GM19438 (cell line): ENCODE results near the gene TGOLN2.
"Not testable (repeated sequence)": the region's sequence is repeated elsewhere in the genome, so short reads cannot be mapped to it uniquely, and the experiment has no call there.

Experiments used
- ATAC-seq: cut with Tn5 transposase; IDR thresholded peaks from one replicate; pipeline ENCODE4 v1.9.1; 2021; ENCODE audit warnings: low read depth; ENCODE audit not compliant: unreplicated experiment

Gene TGOLN2

GRCh38 chr2:85341269-85342029 is 13.7 kb upstream of the TGOLN2 start:
- no peak for ATAC-seq

GRCh38 chr2:85340034-85340892 is 12.5 kb upstream of the TGOLN2 start:
- no peak for ATAC-seq

- no peak for ATAC-seq
Observed at GRCh38 chr2:85334928-85335327, 7.1 kb upstream of the TGOLN2 start.

GRCh38 chr2:85333877-85334276 is 6.1 kb upstream of the TGOLN2 start:
- ATAC-seq: not testable (repeated sequence)

GRCh38 chr2:85330839-85331636 is 3.2 kb upstream of the TGOLN2 start:
- no peak for ATAC-seq

- not testable (repeated sequence) for ATAC-seq
Observed at GRCh38 chr2:85329701-85330100, 1.9 kb upstream of the TGOLN2 start.

- ATAC-seq: no peak
Observed at GRCh38 chr2:85329181-85329651, 1.4 kb upstream of the TGOLN2 start.

GRCh38 chr2:85327160-85327821 is 498 bp downstream of the TGOLN2 start:
- peak; percentile 34 for ATAC-seq

- peak; percentile 33 for ATAC-seq
Observed at GRCh38 chr2:85326406-85327159, 1.2 kb downstream of the TGOLN2 start.

- no peak for ATAC-seq
Observed at GRCh38 chr2:85325466-85325811, 2.4 kb downstream of the TGOLN2 start.

- ATAC-seq: no peak
Observed at GRCh38 chr2:85324639-85325465, 2.9 kb downstream of the TGOLN2 start.

GRCh38 chr2:85323988-85324367 is 3.8 kb downstream of the TGOLN2 start:
- not testable (repeated sequence) for ATAC-seq

GRCh38 chr2:85323351-85323987 is 4.3 kb downstream of the TGOLN2 start:
- no peak for ATAC-seq

GRCh38 chr2:85319796-85320195 is 8.0 kb downstream of the TGOLN2 start:
- no peak for ATAC-seq

- no peak for ATAC-seq
Observed at GRCh38 chr2:85318222-85319074, 9.3 kb downstream of the TGOLN2 start.

- ATAC-seq: not testable (repeated sequence)
Observed at GRCh38 chr2:85315921-85316320, 11.9 kb downstream of the TGOLN2 start.

GRCh38 chr2:85314884-85315242 is 12.9 kb downstream of the TGOLN2 start:
- ATAC-seq: no peak
